ENCODE data around the gene CTNNA2.

CTNNA2 gene

GRCh38 chr2:80120866-80121265, 608.0 kb downstream of the CTNNA2 start:
- no peak overlapping the region for H3K4me3 ChIP-seq (ENCODE audit: low read depth, low read length)
- no peak for DNase-seq (ENCODE audit: low read depth)
- TF ChIP-seq CTCF (IDR thresholded peaks at IDR 0.05; ENCODE audit: insufficient read depth, low read depth, low read length, missing control alignments), result no peak

GRCh38 chr2:80122675-80123074, 609.8 kb downstream of the CTNNA2 start:
- DNase-seq (ENCODE audit: low read depth), result no peak
- TF ChIP-seq CTCF (IDR thresholded peaks at IDR 0.05; ENCODE audit: insufficient read depth, low read depth, low read length, missing control alignments), result no peak
- H3K4me3 ChIP-seq (ENCODE audit: low read depth, low read length), result no peak overlapping the region

GRCh38 chr2:80126596-80127189, 613.8 kb downstream of the CTNNA2 start:
- H3K4me3 ChIP-seq (ENCODE audit: low read depth, low read length), result no peak overlapping the region
- no peak for TF ChIP-seq CTCF (IDR thresholded peaks at IDR 0.05; ENCODE audit: insufficient read depth, low read depth, low read length, missing control alignments)
- no peak for DNase-seq (ENCODE audit: low read depth)

GRCh38 chr2:80128080-80128479, 615.2 kb downstream of the CTNNA2 start:
- no peak for DNase-seq (ENCODE audit: low read depth)
- no peak overlapping the region for H3K4me3 ChIP-seq (ENCODE audit: low read depth, low read length)
- TF ChIP-seq CTCF (IDR thresholded peaks at IDR 0.05; ENCODE audit: insufficient read depth, low read depth, low read length, missing control alignments), result no peak

GRCh38 chr2:80132281-80132680, 619.4 kb downstream of the CTNNA2 start:
- TF ChIP-seq CTCF (IDR thresholded peaks at IDR 0.05; ENCODE audit: insufficient read depth, low read depth, low read length, missing control alignments), result no peak
- no peak for DNase-seq (ENCODE audit: low read depth)
- no peak overlapping the region for H3K4me3 ChIP-seq (ENCODE audit: low read depth, low read length)

- no peak overlapping the region for H3K4me3 ChIP-seq (ENCODE audit: low read depth, low read length)
- no peak for TF ChIP-seq CTCF (IDR thresholded peaks at IDR 0.05; ENCODE audit: insufficient read depth, low read depth, low read length, missing control alignments)
- no peak for DNase-seq (ENCODE audit: low read depth)
These were observed 622.1 kb downstream of the CTNNA2 start for GRCh38 chr2:80135001-80135400.

- TF ChIP-seq CTCF (IDR thresholded peaks at IDR 0.05; ENCODE audit: insufficient read depth, low read depth, low read length, missing control alignments), result no peak
- DNase-seq (ENCODE audit: low read depth), result no peak
- H3K4me3 ChIP-seq (ENCODE audit: low read depth, low read length), result no peak overlapping the region
These were observed 623.5 kb downstream of the CTNNA2 start for GRCh38 chr2:80136338-80136737.
